Measurements from ENCODE around the gene CHST3.
A peak's percentile ranks its signal among the peaks of the same experiment; 100 is the strongest.

The CHST3 gene

GRCh38 chr10:72059843-72060822 lies 95.9 kb downstream of the CHST3 start:
- DNase-seq (ENCODE audit: low read depth) = no peak
- H3K4me3 ChIP-seq (ENCODE audit: low read length) = no peak overlapping the region
- TF ChIP-seq CTCF (IDR thresholded peaks at IDR 0.05; ENCODE audit: insufficient read depth, low read depth, low read length, missing control alignments) = no peak

- peak; percentile 17 for TF ChIP-seq CTCF (IDR thresholded peaks at IDR 0.05; ENCODE audit: insufficient read depth, low read depth, low read length, missing control alignments)
- H3K4me3 ChIP-seq (ENCODE audit: low read length) = no peak overlapping the region
- no peak for DNase-seq (ENCODE audit: low read depth)
Measured at GRCh38 chr10:72061491-72061890, 97.3 kb downstream of the CHST3 start.

GRCh38 chr10:72061930-72062329 lies 97.7 kb downstream of the CHST3 start:
- no peak overlapping the region for H3K4me3 ChIP-seq (ENCODE audit: low read length)
- no peak for DNase-seq (ENCODE audit: low read depth)
- TF ChIP-seq CTCF (IDR thresholded peaks at IDR 0.05; ENCODE audit: insufficient read depth, low read depth, low read length, missing control alignments) = no peak

- peak; percentile 34 for DNase-seq (ENCODE audit: low read depth)
- TF ChIP-seq CTCF (IDR thresholded peaks at IDR 0.05; ENCODE audit: insufficient read depth, low read depth, low read length, missing control alignments) = no peak
- no peak overlapping the region for H3K4me3 ChIP-seq (ENCODE audit: low read length)
Measured at GRCh38 chr10:72062382-72062781, 98.2 kb downstream of the CHST3 start.

All from epithelial cell of esophagus (primary cell).